CD1c-positive myeloid dendritic cell (primary cell): ENCODE results near the gene BRME1.

Source experiments
- DNase-seq: peaks from one replicate; pipeline ENCODE4 v3.0.0-alpha.2; 2016; ENCODE audit errors: extremely low spot score

Gene BRME1

GRCh38 chr19:13846557-13847406 lies 59.1 kb downstream of the BRME1 start:
- peak; percentile 98 for DNase-seq

- DNase-seq: no peak
Measured at GRCh38 chr19:13844130-13844631, 61.7 kb downstream of the BRME1 start.

- DNase-seq: no peak
Measured at GRCh38 chr19:13843104-13843921, 62.6 kb downstream of the BRME1 start.

- peak; percentile 88 for DNase-seq
Measured at GRCh38 chr19:13842291-13843103, 63.4 kb downstream of the BRME1 start.

DNA sequence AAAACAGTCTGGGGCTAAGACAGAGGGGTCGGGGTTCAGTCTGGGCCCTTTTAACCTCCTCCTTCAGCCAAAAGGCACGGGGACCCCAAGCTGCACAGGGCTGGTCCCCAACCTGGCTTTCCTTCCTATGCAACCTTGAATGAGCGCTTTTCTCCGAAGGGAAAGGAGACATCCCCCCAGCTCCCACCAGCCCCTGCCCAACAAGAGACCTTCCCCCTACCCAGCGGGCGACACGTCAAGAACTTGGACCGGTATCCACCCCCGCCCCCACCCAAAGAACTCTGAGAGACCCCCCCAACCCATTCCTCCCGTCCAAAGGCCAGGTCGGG lies 64.0 kb downstream of the BRME1 start:
- peak; percentile 57 for DNase-seq

DNA sequence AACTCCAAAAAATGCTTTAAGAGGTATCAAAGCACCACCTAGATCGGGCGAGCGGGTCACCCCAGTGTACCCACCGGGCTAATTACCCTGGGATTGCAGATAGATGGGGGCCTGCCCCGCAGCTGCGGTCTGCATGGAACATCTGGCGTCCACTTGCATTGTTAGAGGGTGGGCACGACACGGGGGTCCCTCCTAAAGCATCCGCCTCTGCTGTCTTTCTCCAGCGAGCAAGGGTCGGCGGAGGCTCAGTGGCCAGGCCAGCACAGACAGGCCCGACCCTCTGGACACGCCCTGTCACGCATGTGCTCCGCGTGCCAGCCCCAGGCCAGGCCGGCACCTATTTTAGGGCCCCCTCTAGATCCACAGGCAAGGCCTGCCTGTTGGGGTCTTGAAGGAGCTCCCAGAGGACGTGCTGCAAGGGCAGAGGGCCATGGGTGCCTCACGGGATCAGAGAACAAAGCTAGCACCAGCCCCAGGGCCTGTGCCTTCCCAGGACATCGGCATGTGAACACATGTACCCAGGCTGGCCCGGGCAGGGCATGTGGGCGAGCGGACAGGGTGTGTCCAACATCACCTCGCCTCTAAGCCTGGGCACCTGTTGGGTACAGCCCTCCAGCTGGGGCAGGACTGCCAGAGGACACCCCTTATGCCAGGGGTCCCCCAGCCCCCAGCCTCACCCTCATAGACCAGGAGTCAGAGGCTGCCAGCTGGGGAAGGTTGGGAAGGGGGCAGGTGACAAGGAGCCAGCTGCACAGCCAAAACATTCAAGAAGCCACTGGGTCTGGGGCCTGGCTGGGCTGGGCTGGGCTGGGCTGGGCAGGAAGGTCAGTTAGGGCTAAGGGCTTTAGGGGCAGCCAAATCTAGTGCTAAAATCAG lies 64.6 kb downstream of the BRME1 start:
- peak; percentile 77 for DNase-seq

GRCh38 chr19:13840305-13841085 lies 65.4 kb downstream of the BRME1 start:
- peak; percentile 87 for DNase-seq

DNA sequence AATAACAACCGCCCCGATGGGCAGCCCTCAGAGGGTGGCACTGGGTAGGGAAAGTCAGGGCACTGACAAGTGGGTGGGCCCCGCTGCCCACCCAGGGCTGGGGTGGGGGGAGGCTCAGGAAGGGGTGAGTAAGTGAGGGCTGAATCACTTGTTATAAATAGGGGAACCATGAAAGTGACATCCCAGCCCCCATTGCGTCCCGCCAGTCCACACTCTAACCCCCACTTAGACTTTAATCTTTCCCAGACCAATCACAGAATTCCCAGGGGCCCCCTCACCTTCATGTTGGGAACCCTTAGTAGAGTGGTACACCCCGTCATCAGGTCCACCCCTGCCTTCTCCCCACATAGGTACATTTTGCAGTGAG lies 66.0 kb downstream of the BRME1 start:
- peak; percentile 90 for DNase-seq

- peak; percentile 96 for DNase-seq
Measured at GRCh38 chr19:13839130-13839937, 66.6 kb downstream of the BRME1 start.

- no peak for DNase-seq
Measured at GRCh38 chr19:13838435-13839129, 67.3 kb downstream of the BRME1 start.

GRCh38 chr19:13835791-13836723 lies 69.9 kb downstream of the BRME1 start:
- DNase-seq: peak; percentile 88

DNA sequence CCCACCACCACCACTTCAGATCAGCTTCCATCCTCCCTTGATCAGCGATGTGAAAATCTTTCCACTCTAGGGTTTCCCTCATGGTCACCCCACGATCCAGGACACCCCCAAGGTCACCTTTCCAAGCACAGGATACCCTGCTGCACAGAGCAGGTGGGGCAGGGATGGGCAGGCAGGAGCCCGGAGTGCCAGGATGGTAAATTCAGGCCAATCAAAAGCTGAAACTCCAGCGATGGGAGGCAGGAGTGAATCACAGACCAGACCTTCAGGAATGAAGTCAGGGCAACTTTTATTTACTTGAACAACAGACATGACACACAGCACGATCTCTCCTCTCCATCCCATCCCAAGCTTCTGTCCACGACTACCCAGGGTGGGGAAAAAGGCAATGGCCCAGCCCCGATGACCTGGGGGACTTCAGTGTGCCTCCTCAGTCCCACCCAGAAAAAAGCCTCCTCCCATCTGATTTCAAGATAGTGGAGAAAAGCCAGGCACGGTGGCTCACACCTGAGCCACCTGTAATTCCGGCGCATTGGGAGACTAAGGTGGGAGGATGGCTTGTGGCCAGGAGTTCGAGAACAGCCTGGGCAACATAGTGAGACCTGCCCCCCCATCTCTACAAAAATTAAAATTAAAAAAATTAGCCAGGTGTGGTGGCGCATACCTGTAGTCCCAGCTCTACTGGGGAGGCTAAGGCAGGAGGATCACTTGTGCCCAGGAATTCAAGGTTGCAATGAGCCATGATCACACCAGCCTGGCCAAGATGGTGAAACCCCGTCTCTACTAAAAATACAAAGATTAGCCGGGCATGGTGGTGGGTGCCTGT lies 71.5 kb downstream of the BRME1 start:
- DNase-seq: no peak

GRCh38 chr19:13833330-13834243 lies 72.3 kb downstream of the BRME1 start:
- DNase-seq: peak; percentile 88
